Osteoblast (primary cell): Measurements from ENCODE around the gene MIER3. TPM values are rescaled to one million over a fixed set of nuclear protein-coding genes. Genes with fewer than 3 reads are reported as not detected.

Experiments used
- DNase-seq: peaks from one replicate; pipeline ENCODE4 v3.0.0; 2011; ENCODE audit warnings: low spot score, mixed read lengths; ENCODE audit not compliant: insufficient read length; ENCODE audit errors: missing footprints
- H2AFZ ChIP-seq: 2 replicates; pipeline ENCODE4 v1.6.0; 2011; ENCODE audit warnings: mild to moderate bottlenecking, low read length
- H3K27ac ChIP-seq: 2 replicates; pipeline ENCODE4 v1.5.1; 2011; ENCODE audit warnings: mild to moderate bottlenecking, low read depth, low read length, moderate library complexity
- H3K27me3 ChIP-seq: 2 replicates; pipeline ENCODE4 v1.6.0; 2012; ENCODE audit warnings: mild to moderate bottlenecking, control low read depth, inconsistent platforms, low read length, moderate library complexity; ENCODE audit not compliant: insufficient read depth
- H3K36me3 ChIP-seq: 2 replicates; pipeline ENCODE4 v1.5.1; 2011; ENCODE audit warnings: mild to moderate bottlenecking, low read length, control low read depth, moderate library complexity; ENCODE audit not compliant: insufficient read depth
- H3K4me1 ChIP-seq: 2 replicates; pipeline ENCODE4 v1.5.1; 2011; ENCODE audit warnings: mild to moderate bottlenecking, low read length, control low read depth, moderate library complexity; ENCODE audit not compliant: insufficient read depth
- H3K4me2 ChIP-seq: 2 replicates; pipeline ENCODE4 v1.6.0; 2011; ENCODE audit warnings: mild to moderate bottlenecking, low read length; ENCODE audit not compliant: insufficient read depth
- H3K4me3 ChIP-seq: fragments of 200-600 bp; sonication (generic); 3 replicates; pipeline ENCODE4 v1.5.1; 2012; ENCODE audit warnings: mild to moderate bottlenecking, low read length, inconsistent platforms; ENCODE audit not compliant: insufficient read depth
- H3K79me2 ChIP-seq: 2 replicates; pipeline ENCODE4 v1.6.0; 2012; ENCODE audit warnings: mild to moderate bottlenecking, low read length, control low read depth, inconsistent platforms; ENCODE audit not compliant: insufficient read depth
- H3K9me3 ChIP-seq: 2 replicates; pipeline ENCODE4 v1.5.1; 2011; ENCODE audit warnings: low read depth, low read length, control low read depth
- H4K20me1 ChIP-seq: 2 replicates; pipeline ENCODE4 v1.6.0; 2012; ENCODE audit warnings: mild to moderate bottlenecking, low read length, control low read depth; ENCODE audit not compliant: insufficient read depth
- CTCF ChIP-seq: IDR thresholded peaks from 2 replicates; pipeline ENCODE4 v1.5.1; 2011; ENCODE audit warnings: mild to moderate bottlenecking, low read depth, low read length, moderate library complexity; ENCODE audit errors: extremely low read depth
- total RNA-seq: library from RNA; depleted of rRNA; stranded (reverse); fragments of >200 nt; gene quantifications from 2 replicates; pipeline ENCODE4 v1.2.3, GENCODE V29; 2012

MIER3 gene
- total RNA-seq, 1 donor: 29.7 TPM

DNA sequence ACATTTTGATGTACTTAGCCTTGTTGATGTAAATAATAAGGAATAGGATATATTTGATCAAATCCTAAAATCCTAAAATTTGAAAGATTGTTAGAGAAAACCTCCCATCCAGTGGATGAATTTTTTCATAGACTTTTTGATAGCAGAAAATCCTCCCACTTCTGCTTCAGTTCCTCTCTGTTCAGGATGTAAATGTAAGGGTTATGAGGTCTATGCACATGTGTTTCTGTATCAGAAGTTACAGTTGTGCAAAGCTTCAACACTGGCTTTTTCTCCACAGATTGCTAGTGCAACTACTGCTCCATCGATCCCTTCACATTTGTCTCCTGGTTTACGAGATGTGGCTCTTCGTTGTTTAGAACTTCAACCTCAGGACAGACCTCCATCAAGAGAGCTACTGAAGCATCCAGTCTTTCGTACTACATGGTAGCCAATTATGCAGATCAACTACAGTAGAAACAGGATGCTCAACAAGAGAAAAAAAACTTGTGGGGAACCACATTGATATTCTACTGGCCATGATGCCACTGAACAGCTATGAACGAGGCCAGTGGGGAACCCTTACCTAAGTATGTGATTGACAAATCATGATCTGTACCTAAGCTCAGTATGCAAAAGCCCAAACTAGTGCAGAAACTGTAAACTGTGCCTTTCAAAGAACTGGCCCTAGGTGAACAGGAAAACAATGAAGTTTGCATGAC lies 58.5 kb downstream of the MIER3 start:
- peaks cover 15% of the 10 kb centered on the region for H3K36me3 ChIP-seq
- TF ChIP-seq CTCF: no peak
- H3K4me2 ChIP-seq: no peak overlapping the region
- no peaks in the 10 kb centered on the region for H4K20me1 ChIP-seq
- no peaks in the 10 kb centered on the region for H3K79me2 ChIP-seq
- H3K4me3 ChIP-seq: no peak overlapping the region
- H3K4me1 ChIP-seq: no peaks in the 10 kb centered on the region
- H3K27me3 ChIP-seq: no peaks in the 10 kb centered on the region
- H3K27ac ChIP-seq: no peak overlapping the region
- H2AFZ ChIP-seq: no peak overlapping the region
- H3K9me3 ChIP-seq: no peaks in the 10 kb centered on the region
- no peak for DNase-seq

- Histone ChIP-seq H2AFZ (no peak overlapping the region), H3K27ac (no peak overlapping the region), H4K20me1 (no peaks in the 10 kb centered on the region), H3K4me2 (no peak overlapping the region), H3K4me3 (no peak overlapping the region), H3K79me2 (no peaks in the 10 kb centered on the region), H3K36me3 (peaks cover 19% of the 10 kb centered on the region), H3K27me3 (no peaks in the 10 kb centered on the region), H3K9me3 (no peaks in the 10 kb centered on the region), H3K4me1 (no peaks in the 10 kb centered on the region)
- TF ChIP-seq CTCF: no peak
- no peak for DNase-seq
These were observed 70.4 kb downstream of the MIER3 start for GRCh38 chr5:56881571-56881970.

DNA sequence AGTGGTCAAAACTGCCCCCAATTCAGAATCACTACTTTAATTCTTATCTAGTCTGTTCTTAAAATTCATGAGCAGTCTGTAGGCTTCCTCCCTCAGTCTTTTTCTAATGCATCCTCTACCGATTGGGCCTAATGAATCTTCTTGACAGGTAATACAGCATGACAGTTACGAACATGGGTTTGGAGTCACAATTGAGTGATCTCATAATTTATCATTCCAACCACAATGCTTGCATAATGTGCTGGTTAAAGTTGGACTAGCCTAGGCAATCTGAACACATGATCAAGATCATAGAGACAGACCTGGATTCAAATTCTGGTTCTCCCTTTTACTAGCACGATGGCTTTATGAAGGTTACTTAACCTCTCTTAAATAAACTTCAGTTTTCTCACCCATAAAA lies 75.6 kb downstream of the MIER3 start:
- peaks cover 7% of the 10 kb centered on the region for H3K36me3 ChIP-seq
- no peak for DNase-seq

DNA sequence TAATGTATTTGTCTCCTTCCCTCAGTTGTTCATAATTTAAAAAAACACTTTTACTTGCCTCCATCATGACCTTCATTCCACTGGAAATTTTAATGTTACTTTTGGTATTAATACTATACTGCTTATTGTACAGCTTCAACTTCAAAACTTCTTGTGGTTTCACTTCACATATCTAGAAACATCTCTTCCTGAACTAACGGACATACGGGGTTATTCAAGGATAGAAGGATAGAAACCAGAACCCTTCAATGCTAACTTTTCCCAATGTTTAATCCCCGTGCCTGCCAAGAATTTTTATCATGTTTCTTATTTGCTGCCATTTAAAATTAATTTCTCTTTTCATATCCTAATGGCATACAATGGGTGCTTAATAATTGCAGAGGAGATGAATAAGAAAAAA lies 78.9 kb downstream of the MIER3 start:
- Histone ChIP-seq H3K4me3 (no peak overlapping the region), H3K4me2 (no peak overlapping the region), H3K36me3 (peaks cover 7% of the 10 kb centered on the region), H4K20me1 (no peaks in the 10 kb centered on the region), H3K79me2 (no peaks in the 10 kb centered on the region), H3K4me1 (no peaks in the 10 kb centered on the region), H2AFZ (no peak overlapping the region), H3K27ac (no peak overlapping the region), H3K9me3 (no peaks in the 10 kb centered on the region), H3K27me3 (no peaks in the 10 kb centered on the region)
- TF ChIP-seq CTCF: no peak
- no peak for DNase-seq

More for the DNA sequence above, 75.6 kb downstream of the MIER3 start:
- H3K4me2 ChIP-seq: no peak overlapping the region
- no peaks in the 10 kb centered on the region for H4K20me1 ChIP-seq
- H3K27me3 ChIP-seq: no peaks in the 10 kb centered on the region
- H2AFZ ChIP-seq: no peak overlapping the region
- no peaks in the 10 kb centered on the region for H3K79me2 ChIP-seq
- no peak overlapping the region for H3K27ac ChIP-seq
- no peak for TF ChIP-seq CTCF
- H3K9me3 ChIP-seq: no peaks in the 10 kb centered on the region
- no peak overlapping the region for H3K4me3 ChIP-seq
- H3K4me1 ChIP-seq: no peaks in the 10 kb centered on the region
